GM19372 (cell line): ENCODE data around the gene DNAJB6.

Experiments
- ATAC-seq: cut with Tn5 transposase; IDR thresholded peaks from one replicate; pipeline ENCODE4 v1.9.1; 2021; ENCODE audit warnings: mild to moderate bottlenecking, low read depth, moderate library complexity; ENCODE audit not compliant: unreplicated experiment

DNAJB6 gene

DNA sequence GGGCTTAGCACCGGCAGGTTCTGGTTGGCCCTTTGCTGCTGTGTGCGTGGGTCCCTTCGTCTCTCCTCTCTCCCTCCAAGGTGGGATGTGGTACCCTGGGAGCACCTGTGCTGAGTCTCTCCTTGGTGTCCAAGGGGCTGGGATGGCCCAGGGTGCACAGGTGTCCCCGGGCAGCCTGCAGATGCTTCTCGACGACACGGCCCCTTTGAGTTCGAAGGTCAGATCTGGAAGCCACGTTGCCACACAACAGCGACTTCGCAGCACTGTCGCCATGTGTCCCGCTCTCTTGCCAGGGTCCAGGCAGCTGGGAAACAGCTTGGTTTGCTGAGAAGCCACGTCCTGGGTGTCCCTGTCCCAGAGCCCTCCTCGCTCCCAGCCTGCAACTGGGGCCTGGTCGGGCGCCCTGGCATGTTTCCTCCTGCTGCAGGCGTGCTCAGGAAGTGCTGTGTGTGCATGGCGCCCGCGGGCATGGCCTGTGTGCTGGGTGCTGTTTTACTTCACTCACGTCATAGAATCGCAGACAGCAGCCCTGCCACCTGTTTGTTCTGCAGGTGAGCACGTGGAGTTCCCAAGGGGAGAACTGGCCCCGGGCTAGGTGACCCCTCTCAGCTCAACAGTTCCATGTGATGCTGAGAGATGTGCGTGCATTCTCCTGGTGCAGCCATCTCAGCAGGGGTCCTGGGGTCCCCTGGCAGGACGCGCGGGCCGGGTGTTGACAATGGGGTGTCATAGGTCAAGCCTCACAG is 70.9 kb downstream of the DNAJB6 start:
- no peak for ATAC-seq

DNA sequence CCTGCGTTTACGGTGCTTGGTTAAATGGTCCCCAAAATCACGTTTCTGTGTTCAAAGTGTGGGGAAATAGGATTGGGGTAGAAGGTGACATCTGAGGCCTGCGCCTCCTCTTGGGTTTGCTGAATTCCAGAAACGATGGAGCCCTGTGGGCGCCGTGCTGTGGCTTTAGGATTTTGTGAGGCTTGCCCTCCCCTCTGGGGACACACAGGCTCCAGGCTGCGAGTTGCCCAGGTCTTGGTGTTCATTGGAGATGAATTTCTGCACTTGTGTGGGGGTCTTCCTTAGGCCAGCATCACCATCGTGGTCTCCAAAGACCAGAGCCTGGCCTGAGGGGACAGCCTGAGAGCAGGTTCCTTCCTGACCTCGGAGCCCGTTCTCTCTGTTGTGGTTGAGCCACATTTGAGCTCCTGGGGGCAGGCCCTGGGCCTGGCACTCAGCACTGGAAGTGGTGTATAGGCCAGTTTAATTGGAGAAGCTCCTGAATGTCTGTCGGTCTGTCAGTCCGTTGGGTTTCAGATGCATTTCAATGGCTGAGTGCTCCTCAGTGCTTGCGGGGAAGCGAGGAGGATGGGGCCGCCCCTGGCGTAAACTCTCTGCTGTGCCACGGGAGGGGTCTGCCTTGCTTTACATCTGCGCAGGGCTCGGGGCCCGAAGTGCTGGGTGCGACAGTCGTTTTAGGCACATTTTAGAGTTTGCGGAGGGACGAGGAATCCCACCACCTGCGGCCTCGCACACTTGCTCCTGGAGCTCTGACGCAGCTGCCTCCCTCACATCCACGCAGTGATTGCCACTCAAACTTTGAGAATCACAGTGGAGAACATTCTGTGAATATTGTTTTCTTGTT is 71.7 kb downstream of the DNAJB6 start:
- no peak for ATAC-seq

DNA sequence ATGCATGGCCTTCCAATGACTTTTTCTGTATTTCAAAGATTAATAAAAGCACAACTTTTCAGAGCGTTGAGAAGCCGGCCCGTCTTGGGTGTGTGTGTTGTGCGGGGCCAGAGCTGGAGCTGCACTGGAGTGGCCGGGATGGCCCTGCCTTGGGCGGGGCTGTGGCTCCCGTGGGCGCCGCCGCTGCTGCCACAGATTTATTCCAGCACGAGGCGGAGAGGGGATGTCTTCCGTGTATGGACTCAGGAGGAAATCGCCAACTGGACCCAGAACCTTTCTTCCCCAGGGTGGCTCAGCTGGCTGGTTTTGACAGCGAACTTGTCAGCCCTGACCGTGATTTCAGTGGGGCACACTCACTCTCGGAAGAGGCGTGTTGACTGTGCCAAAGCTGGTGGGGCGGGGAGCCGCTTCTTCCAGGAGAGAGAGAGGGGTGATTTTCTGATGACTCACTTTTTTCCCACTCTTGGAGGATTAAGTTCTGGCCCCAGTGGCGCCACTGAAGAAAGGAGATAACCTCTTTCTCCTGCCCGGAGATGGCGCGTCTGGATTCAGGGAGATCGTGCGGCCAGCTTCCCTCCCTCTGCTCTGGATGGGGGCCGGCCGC is 72.4 kb downstream of the DNAJB6 start:
- no peak for ATAC-seq

DNA sequence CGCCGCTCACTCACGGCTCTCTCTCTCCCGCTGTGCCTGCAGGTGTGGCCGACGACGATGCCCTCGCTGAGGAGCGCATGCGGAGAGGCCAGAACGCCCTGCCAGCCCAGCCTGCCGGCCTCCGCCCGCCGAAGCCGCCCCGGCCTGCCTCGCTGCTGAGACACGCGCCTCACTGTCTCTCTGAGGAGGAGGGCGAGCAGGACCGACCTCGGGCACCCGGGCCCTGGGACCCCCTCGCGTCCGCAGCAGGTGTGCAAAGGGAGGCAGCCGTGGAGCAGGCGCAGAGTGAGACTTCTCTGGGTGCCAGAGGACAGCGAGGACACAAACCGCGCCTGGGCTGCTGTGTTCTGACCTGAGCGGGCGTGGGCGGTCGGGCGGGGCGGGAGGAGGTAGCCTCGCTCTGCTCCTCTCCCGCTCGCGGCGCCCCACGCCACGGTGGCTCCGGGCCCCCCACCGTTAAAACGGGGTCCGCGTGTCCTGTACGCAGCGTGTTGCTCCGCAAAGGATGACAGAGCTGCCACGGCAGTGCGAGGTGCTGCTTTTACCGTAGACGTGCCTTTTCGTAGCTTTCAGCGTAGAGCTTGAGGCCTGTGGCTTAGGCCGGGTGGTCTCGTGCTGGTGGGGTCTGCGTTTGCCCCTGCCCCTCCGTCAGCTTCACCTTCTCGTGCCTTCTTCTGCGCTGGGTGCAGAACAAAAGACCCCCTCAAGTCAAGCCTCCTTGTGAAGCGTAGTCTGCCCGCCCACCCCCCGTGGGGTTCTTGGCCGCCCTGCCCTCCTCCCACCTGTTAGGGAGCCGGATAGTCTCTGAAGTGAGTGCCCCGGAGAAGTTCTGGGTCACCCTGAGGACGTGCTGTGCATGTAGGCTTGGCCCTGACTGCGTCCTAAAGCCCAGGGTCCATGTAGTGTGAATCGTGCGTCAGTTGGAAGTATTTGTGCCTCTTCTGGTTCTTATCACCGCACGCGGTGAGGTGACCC is 73.2 kb downstream of the DNAJB6 start:
- no peak for ATAC-seq

DNA sequence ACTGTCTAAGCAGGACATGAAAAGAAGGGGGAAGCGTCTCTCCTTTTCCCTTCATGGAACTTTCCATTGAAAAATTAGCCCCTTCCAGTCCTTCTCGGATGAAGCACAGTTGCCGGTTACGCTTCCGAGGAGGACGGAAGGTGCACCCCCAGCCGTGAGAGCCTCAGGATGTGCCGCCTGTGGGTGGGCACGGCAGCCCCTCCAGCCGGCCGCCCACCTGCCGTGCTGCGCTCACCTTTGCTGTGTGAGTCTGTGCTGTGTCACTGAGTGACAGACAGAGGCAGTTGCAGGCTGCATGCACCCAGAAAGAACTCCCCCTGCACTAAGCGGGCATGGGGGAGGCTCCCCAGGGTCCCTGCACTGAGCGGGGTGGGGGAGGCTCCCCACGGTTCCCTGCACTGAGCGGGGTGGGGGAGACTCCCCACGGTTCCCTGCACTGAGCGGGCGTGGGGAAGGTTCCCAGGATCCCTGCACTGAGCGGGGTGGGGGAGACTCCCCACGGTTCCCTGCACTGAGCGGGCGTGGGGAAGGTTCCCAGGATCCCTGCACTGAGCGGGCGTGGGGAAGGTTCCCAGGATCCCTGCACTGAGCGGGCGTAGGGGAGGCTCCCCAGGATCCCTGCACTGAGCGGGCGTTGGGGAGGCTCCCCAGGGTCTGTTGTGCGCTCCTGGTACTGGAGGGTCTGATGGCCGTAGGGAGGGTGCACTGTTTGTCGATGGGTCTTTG is 74.2 kb downstream of the DNAJB6 start:
- ATAC-seq = no peak

DNA sequence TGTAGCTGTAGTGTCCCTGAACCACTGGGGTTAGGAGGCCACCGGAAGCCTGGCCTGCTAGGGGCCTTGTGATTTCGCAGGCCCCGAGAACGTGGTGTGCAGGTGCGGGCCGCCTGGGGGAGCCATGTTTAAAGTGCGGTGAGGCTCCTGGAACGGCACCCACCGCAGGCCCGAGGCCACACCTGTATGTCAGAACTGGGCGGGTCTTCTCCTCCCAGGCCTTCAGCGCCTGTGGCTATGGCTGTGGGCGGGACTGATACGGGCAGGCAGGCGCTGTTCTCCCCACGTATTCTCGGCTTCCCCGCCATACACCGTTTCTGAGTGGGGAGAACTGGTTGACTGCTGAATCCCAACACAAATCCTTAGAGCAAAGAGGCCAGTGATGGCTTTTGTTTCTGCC is 74.8 kb downstream of the DNAJB6 start:
- ATAC-seq = no peak

DNA sequence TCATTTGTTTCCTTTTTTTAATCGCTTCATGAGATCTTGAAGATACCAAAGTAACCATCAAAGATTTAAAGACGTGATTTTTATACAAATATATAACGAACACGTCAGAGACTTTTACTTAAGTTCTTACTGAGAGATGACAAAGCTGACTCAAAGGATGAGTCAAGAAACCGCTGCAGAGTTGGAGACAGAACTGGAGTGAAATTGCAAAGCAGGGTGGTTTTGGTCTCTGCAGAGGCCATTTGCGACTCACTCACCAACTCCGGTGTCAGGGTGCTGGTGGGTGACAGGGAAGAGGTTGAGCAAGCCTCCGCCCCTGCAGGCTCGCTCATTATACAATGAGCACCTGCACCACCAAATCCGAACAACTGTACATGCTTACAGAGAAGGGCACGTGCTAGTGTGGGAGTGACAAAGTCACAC is 75.2 kb downstream of the DNAJB6 start:
- no peak for ATAC-seq

DNA sequence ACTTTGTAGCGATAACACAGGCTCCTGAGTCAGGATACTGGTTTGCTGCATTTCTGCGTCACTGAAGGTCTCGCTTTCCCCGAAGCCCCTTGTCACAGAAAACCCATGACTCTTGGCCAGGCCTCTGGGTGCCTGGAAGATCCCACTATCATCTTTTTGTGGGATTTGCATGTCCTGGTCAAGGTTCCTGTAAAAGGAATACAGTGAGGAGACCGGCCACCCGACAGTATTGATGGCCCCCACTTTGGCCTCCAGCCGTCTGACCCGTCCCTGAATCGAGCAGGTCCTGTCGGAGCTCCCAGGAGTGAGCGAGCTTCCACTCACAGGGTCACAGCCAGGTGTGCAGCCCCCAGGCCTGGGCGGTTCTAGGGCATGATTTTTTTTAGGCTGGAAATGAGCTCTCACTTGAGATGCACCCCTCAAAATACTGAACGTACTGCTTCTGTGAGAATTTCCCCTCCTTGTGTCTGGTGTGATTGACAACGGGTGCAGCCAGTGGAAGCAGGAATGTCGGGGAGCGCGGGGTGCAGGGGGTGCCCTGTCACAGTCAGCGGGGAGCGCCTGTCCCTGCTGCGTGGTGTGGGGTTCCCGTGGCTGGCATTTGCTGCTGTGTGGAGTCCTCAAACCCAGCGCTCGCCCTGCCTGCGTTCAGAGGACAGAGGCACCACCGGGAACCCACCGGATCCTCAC is 75.8 kb downstream of the DNAJB6 start:
- ATAC-seq = no peak

DNA sequence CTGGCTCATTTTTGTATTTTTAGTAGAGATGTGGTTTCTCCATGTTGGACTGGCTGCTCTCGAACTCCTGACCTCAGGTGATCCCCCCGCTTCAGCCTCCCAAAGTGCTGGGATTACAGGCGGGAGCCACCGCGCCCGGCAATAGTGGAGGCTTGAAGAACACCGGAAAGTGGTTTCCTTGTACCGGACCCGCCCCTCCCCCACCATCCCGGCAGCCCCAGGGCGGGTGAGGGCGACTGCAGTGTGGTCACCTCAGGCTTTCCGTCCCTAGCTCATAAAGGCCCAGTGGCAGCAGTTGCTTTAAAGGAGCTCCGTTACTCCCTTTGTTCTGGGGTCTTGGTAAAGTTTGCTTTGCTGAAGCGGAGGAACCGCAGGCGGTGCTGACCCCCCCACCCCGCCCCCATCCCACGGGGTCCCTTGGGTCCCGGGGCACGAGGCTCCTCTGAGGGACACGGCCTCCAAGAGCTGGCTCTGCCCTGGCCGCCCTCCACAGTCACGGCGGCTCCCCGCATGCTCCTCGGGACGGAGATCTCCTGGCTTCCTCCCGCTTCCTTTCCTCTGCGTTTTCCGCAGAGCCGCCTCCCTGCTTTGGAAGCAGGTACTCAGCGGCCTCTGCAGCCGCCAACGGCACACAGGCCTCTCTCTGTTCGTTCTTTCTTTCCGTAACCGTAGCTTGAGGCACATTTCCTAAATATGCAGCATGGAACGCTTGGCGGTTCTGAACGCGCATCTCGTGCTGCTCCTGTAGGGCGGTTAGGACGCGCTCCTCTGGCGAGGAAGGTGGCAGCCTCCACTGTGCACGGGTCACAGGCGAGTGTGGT is 77.3 kb downstream of the DNAJB6 start:
- ATAC-seq = no peak

DNA sequence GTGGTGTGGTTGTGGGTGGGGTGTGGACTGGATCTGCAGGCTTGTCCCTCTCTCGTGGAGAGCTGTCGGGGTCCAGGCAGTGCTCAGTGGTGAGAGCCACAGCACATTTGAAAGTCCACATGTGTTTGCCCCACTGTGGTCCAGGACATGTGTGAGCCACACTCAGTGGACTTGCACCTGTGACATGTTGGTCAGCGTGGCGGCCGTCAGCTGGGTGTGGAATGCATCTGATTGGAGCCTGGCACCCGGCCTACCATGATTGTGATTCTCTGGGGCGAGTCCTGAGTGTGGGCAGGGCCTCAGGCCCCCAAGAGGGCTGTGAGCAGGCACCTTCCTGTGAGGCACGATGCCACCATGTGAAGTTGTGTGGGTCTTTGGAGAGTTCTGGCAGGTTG is 77.9 kb downstream of the DNAJB6 start:
- no peak for ATAC-seq

DNA sequence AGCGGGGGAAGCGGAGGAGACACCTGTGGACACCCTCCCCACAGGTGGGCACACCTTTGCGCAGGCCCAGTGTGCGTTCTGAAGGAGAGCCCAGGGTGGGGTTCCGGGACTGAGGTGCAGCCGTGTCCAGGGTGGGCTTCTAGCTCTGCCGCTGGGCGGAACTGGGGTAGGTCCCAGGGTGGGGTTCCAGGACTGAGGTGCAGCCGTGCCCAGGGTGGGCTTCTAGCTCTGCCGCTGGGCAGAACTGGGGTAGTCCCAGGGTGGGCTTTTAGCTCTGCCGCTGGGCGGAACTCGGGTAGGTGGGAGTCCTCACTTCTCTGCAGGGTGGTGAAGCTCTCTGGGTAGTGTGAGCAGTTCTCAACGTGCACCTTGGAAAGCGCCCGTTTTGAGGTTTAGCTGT is 78.7 kb downstream of the DNAJB6 start:
- ATAC-seq = no peak

DNA sequence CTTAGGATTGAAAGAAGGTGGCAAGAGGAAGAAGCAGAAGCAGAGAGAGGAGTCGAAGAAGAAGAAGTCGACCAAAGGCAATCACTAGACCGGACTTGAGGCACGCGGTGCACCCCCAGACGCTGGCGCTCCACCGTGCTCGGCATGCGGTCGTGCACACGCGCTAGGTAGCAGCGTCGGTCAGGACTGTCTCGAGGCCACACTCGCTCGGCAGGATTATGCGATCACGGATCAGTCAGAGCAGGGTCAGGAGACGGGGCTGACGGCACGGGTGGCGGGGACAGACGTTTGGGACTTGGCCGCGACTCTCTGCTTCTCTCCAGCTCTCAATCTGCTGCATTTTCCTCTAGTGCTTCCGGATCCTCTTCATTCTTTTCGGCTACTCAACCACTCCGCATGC is 79.2 kb downstream of the DNAJB6 start:
- no peak for ATAC-seq

DNA sequence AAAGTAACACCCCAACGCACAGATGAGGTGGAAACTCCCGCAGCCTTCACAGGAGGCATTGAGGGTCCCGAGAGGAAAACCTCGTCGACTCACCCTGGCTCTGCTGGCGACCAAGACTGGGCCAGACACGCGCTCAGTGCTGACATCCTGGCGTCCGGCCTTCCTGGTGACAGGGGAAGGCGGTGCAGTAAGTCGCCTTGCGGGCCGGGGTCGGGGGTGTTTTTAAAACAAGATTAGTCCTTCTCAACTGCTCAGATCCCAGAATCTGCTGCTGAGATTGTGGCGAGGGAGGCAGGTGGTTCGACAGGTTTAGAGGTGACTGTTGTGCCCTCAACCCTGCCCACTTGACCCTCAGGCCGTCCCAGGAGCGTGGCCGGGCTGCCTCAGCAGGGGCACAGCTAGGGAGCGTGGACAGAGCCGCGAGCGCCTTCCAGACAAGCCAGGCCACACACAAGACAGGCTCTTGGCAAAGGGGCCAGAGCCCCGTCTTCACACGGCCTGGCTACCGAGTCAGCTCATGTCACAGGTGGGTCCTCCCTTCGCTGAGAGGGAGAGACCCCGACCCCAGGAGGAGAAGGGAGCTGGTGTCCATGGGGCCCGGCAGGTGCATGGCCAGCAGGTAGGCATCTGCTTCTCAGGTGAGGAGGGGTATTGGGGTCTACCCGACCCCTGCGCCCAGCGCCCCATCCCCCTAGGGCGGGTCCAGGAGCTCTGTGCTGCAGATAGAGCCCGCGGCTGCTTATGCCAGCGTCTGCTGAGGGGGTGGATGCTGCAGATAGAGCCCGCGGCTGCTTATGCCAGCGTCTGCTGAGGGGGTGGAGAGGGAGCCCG is 81.6 kb downstream of the DNAJB6 start:
- ATAC-seq = no peak

DNA sequence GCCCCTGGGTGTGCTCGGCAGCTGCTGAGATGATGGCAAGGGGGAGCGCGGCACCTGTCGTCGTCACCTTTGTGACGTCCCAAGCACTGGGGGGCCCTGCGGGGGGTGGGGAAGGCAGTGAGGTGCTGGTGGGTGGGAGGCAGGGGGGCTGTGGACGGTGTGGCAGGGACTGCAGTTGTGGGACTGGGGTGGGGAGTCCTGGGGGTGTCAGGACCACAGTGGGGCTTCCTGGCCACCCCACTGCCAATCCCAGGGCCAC is 82.2 kb downstream of the DNAJB6 start:
- no peak for ATAC-seq

DNA sequence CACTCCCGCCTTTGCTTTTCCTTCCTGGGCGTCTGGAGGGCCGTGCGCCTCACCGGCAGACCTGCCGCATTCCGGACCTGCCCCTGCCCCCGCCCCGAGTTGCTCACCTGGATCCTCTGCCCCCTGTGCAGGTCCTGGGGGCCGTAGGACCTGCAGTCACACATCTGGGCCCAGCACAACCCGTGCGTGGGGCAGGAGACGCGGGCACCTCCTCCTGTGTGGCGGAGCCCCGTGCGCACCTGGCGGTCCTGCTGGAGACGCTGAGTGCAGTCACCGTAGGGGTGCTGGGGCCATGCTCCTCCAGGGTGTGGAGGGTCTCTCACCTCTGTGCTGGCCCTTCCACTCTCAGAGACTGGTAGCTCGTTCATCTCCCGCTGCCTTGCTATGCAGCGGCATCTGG is 85.5 kb downstream of the DNAJB6 start:
- no peak for ATAC-seq

DNA sequence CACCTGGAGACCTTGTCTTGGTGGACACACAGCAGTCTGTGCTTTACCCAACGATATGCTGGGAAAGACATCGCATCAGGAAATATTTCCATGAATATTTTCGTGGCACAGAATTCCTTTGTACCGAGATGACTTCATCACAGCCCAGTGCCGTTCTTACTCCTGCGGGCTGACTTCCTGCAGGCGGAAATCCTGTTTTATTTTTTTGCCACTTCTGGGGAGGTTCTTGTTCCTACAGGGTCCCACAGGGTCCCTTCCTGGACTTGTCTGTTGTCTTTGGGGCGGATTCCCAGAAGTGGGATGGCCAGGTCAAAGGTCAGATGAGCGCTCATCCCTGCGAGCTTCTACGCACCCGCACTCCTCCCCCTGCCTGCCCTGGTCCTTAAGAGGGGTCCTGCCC is 86.5 kb downstream of the DNAJB6 start:
- ATAC-seq = no peak

DNA sequence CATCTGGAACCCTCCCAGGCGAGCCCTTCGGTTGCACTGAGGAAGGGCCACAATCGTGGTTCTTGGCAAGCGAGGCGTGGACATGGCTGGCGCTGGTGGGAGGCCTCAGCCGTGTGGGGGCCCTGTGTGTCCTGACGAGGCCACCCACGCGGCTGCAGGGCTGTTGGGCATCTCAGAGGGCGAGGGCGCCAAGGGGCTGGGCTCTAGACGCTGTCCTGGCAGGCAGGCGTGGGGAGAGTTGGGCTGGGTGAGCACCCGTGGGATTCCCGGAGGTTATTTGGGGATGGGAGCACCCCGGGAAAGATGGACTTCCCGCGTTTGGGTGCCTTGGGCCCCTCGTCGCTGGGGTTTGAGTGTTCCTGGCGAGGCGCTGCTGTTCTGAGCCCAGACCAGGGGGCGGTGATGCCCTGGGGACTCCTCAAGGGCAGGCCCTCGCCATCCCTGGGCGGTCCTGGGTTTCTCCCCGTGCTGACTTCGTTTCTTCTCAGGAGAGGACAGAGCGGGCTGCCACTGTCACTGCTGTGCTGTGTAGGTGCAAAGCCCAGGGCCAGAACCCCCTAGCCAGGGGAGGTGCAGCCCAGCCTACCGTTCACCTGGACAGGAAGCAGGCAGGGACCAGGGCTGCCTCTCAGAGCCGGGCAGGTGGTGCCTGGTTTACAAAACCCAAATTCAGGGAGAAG is 87.2 kb downstream of the DNAJB6 start:
- ATAC-seq = no peak
